HG02798 (cell line): ENCODE measurements around the gene KCNJ12.
"Not testable (repeated sequence)": the region's sequence is repeated elsewhere in the genome, so short reads cannot be mapped to it uniquely, and the experiment has no call there.

Experiments
- ATAC-seq: cut with Tn5 transposase; IDR thresholded peaks from one replicate; pipeline ENCODE4 v1.9.1; 2021; ENCODE audit warnings: mild to moderate bottlenecking; ENCODE audit not compliant: unreplicated experiment, poor library complexity

Gene KCNJ12

DNA sequence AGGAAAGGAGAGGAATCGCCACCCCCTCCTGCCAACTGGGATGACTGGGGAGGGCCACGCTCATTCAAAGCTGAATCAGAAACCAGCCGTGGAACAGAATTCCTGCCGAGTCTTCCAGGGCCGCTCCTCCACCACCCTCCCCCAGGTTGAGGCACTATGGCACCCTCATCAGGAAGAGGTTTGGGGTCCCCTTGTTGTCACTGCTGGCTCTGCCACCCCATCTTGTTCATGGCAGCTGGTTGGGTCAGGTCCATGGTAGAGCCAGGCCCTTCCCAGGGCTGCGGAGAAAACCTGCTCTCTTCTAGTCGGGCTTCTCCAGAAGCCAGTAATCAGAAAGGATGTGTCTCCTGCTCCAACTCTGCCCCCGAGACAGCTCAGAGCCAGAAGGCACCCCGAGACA is 41.8 kb downstream of the KCNJ12 start:
- ATAC-seq: no peak

DNA sequence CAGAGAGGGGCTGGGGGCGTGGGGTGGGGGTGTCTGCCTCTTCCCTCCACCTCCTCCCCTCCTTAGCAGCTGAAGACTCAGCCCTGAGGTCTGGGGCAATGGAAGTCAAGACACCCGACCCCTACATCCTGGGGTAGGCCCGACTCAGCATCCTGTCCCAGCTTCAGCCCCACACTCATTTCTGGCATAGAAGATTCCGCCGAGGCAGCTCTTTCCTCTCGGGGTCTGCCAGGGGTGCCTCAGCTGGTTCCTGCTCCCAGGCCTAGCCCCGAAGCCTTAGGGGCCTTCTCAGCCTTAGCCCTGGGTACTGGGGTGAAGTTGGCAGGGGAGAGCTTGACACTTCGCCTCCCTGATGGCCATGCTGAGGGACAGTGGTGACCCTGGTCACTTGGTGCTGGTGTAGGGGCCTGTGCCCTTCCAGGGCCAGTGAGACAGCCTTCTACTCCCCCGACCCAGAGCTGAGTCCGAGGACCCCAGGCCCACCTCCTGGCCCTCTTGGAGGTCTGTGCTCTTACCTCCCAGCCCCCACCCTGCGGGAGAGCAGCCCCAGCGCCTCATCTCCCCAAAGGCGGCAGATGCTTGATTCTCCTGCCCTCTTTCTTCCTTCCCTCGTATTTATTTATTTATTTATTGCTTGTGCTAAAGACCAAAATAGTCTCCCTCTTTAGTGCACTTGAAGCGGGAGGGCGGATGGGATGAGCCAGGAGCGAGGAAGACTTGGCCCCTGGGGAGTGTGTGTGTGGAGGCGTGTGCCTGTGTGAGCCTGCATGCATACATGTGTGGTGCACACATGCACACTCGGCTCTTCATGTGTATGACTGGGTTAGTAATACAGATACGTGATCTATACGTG is 42.5 kb downstream of the KCNJ12 start:
- no peak for ATAC-seq

- ATAC-seq: no peak
Observed at GRCh38 chr17:21419299-21420239, 43.4 kb downstream of the KCNJ12 start.

DNA sequence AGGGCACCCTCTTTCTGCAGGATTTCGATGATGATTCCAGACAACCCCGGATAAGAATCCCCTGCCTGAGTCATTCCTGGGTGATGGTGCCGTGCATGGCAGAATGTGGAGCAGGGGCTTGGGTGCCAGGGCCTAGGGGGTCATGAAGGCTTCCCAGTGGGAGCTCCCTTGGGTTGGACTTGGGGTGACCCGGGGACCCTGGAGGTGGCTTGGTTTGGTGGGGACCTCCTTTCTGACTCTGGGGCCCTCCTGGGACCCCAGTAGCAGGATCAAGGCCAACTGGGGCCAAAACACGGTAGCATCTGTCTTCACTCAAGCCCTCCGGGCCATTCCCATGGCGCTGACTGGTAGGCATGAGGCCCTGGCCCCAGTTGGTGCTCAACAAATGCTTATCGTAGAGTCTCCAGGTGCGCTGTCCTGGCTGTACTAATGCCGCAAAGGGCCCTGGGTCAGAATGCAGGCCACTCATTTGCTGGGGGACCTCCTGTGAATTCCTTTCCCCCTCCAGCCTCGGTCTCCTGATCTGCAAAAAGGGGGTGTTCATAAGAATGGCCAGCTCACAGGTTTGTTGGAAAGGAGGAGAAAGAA is 44.4 kb downstream of the KCNJ12 start:
- ATAC-seq: not testable (repeated sequence)

DNA sequence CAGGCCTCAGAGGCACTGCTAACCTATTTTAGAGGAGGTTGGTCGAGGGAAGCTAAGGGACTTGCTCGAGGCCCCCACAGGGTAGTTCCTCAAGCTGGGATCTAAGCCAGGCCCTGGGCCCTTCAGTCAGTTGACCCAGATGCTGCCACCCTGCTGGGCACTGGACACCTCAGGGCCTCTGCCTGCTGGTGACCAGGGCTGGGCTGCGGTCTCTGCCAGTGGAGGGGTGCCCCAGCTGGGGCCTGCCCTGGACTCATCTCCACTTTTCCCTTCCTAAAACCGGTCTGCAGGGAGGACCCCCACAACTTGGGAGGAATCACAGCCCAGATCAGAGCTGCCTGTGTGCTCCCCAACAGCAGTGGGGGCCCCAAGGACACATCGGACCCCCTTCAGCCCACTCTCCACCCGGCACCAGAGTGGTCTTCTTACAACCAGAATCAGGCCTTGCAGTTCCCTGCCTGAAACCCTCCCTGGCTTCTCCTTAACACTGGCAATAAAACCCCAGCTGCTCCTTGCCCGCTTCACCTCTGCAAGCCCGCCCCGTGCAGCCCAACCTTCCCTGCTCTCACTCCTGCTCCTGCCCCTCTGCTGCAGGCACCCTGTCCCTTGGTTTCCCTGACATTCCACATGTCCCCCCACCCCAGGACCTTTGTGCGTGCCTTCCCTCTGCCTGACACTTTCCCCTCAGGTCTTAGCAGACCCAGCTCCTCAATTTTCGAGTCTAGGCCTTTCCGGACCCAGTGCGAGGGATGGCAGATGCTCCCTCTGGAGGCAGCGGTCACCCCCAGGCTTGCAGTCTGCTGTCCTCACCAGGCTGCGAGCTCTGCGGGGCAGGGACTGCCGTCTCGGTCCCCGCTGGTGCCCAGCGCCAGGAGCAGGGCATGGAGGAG is 45.5 kb downstream of the KCNJ12 start:
- ATAC-seq: not testable (repeated sequence)

DNA sequence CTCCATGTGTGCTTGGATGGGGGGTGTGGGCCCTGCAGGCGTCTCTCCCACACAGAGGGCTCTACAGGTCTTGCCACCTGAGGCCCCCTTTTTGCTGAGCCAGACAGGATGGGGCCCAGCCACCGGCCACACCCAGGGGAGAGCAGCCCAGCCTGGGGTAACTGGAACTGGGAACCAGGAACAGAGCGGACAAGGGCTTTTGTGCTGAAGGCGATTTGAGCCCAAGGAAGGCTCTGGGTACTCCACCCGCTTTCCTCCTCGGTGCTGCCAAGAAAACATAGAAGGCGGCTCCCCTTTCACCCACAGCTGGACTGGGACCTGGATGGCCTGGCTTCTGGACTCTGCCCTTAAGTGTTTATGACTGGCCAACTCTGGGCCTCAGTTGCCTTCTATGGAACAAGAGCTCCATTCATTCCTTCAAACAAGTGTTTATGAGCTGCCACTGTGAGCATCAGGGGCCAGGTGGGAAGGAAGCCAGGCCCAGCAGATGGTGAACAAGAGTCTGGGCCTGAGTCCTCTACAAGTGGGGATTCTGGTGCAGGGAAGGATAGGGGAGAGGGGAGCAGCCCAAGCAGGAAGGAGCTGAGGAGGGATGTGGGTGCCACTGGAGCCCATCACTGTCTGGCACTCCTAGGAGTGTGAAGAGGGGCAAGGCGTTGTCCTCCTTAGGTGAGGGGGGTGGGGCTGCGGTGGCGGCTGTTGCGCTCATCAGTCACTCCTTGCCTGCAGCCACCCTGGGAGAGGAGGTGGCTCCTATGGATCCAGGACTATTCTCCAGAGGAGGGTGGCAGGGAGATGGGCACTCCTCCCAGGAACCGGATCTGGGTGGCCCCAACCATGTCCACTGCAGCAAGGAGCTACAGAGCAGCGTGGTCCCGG is 46.4 kb downstream of the KCNJ12 start:
- ATAC-seq: not testable (repeated sequence)

GRCh38 chr17:21423190-21423493 is 47.0 kb downstream of the KCNJ12 start:
- not testable (repeated sequence) for ATAC-seq

- ATAC-seq: not testable (repeated sequence)
Observed at GRCh38 chr17:21424697-21425096, 48.5 kb downstream of the KCNJ12 start.

GRCh38 chr17:21425321-21425720 is 49.2 kb downstream of the KCNJ12 start:
- no peak for ATAC-seq

DNA sequence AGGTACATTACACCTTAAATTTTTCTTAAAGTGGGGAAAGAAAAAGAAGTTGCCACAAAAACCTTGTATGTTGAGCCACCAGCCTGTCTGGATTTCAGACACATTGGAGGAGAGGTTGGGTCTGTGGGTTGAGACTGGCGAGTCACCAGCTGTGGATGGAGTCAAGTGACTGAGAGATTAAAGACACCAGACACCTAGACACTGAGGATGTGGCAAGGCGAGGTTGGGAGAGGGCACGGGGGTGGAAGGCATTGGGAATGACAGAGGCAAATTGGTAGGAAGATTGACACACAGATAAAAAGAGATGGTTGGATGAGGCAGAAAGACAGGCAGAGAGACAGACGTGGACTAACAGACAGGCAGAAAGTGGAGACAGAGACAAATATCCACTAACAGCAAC is 49.6 kb downstream of the KCNJ12 start:
- ATAC-seq: no peak

- not testable (repeated sequence) for ATAC-seq
Observed at GRCh38 chr17:21426246-21426645, 50.1 kb downstream of the KCNJ12 start.

- not testable (repeated sequence) for ATAC-seq
Observed at GRCh38 chr17:21426876-21427275, 50.7 kb downstream of the KCNJ12 start.

DNA sequence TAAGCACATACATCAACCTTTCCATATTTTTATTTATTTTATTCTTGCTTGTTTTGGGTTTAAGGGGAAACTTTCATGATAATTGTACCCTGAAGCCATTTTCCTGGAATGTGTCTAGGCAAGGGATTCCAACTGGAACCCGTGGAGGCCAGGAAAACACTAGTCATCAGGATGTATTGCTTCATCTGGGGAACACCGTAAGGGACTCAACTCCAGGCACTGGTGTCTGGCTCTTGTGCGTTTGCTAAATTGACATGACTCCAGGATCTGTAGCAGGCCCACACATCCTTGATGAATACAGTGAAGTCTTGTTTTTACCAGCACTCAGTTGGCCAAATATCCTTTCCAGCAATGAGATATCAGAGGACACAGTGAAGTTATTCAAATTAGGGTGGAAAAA is 51.6 kb downstream of the KCNJ12 start:
- not testable (repeated sequence) for ATAC-seq

DNA sequence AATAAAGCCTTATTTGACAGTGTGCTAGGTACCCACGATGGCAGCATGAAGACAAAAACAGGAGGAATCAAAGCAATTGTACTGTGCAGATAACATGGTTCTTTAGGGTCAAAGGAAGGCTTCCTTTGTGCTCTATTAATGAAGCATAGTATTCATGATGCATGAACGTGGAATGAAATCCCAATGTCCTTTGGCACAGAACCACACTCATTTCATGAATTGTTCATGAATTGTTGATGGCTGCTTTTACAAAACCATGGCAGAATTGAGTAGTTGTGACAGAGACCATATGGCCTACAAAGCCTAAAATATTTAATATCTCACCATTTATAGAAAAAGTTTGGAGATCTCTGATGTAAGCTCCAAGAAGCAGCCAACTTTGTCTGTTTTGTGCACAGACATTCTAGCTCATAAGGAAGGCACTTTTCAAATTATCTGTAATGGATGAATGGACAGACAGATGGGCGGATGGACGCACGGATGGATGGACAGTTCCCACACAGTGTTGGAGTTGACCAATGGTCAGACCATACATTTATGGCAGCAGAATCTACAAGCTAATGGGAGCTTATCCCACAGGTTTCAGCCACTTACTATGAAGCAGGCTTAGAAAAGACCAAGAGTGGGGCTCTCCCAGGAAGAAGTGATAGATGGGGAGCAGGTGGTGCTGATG is 52.7 kb downstream of the KCNJ12 start:
- ATAC-seq: not testable (repeated sequence)

GRCh38 chr17:21429921-21430628 is 53.9 kb downstream of the KCNJ12 start:
- not testable (repeated sequence) for ATAC-seq

DNA sequence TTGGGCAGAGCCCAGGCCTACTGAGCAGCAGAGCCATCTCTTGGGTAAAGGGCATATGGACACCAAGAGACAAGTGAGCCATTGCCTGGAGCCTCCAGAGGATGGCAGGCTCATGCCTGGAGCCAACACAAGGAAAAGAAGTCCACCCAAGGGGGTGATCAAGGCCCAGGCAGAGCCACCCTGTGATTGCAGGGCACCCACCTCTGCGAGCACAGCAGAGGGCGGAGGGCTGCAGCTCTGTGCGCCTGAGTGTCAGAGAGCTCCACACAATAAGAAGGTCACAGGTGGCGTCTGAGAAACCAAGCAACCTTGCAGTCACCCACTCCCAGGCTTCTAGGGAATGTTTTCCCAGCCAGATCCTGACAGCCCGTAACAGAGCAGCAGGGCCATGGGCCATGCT is 57.8 kb downstream of the KCNJ12 start:
- not testable (repeated sequence) for ATAC-seq

GRCh38 chr17:21434976-21435375 is 58.8 kb downstream of the KCNJ12 start:
- ATAC-seq: not testable (repeated sequence)

GRCh38 chr17:21436481-21436880 is 60.3 kb downstream of the KCNJ12 start:
- not testable (repeated sequence) for ATAC-seq
